GM19467 (cell line): Measurements from ENCODE around the gene CD3E.
A peak's percentile ranks its signal among the peaks of the same experiment; 100 is the strongest.

Experiments used
- ATAC-seq: cut with Tn5 transposase; IDR thresholded peaks from one replicate; pipeline ENCODE4 v1.9.1; 2021; ENCODE audit warnings: mild to moderate bottlenecking, moderate library complexity; ENCODE audit not compliant: unreplicated experiment

CD3E gene

DNA sequence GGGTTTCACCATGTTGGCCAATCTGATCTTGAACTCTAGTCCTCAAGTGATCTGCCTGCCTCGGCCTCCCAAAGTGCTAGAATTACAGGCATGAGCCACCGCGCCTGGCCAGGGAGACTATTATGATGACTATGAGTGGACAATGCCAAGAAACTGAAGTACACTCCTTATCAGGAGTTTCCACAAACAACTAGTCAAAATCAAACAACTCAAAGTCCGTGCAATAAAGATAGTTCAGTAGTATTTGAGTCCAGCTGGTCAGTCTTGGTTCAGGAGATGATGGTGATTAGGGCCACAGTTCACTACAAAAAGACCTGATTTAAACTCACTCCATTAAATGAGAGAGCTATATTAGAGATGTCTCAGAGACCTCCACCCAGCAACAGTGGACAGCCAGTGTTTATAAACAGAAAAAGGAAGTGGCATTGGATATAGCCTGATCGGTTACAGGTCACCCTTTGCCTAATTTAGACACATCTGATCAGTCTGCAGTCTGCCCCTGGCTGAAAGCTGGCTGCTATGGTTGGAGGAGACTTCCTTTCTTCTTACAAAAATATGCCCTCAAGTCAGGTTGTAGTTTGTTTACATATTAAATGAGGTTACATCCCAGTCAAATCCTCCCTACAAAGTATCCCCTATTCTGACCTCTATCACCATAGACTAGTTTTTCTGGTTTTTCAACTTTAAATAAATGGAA is 17.0 kb downstream of the CD3E start:
- ATAC-seq = no peak

DNA sequence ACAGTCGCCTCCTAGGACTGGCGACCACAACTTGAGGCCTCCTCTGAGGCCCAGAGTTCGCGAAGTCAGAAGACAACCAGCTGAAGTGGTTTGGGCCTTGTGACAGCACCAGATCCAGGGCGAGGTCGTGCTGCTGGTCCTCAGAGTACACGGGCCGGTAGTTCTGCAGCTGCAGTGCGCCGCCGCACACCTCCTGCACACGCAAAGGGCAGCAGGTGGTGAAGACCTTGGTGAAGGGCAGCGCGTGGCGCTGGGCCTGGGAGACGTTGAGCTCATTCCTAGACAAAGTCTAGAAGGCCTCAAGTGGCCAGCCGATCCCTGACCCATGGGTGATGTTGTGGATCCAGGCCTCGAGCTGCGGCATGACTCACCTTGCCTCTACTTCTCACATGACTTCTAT is 18.2 kb downstream of the CD3E start:
- ATAC-seq = no peak

DNA sequence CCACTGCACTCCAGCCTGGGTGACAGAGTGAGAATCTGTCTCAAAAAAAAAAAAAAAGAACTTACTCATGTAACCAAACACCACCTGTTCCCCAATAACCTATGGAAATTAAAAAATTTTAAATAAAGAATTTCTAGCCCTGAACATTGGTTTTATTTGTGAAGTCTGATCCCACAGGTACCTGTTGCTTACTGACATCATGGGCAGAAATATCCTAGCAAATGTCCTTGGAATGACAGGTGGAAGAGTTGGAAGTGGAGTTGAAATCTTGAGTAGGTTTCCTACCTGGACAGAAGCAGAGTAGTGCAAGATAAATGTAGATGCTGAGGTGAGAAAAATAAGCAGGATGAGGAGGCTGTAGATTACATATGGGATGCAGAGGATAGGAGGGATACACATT is 20.8 kb downstream of the CD3E start:
- no peak for ATAC-seq

DNA sequence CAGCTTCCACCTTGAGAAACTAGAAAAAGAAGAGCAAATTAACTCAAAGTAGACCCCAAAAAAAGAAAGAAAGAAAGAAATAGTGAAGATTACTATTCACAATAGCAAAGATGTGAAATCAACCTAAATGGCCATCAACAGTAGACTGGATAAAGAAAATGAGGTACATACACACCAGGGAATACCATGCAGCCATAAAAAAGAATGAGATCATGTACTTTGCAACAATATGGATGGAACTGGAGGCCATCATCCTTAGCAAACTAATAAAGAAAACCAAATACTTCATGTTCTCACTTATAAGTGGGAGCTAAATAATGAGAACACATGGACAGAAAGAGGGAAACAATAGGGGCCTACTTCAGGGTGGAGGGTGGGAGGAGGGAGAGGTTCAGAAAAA is 24.2 kb downstream of the CD3E start:
- ATAC-seq = no peak

DNA sequence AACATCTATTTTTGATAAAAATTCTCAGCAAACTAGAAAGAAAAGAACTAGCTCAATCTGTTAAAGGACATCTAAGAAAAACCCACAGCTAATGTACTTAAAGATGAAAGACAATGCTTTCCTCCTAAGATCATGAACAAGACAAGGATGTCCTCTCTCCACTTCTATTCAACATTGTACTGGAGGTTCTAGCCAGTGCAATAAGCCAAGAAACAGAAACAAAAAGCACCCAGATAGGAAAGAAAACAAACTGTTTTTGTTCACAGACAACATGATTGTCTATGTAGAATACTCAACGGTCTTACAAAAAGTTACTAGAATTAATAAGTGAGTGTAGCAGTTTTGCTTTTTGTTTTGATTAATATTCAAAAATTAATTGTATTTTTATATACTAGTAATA is 30.2 kb downstream of the CD3E start:
- ATAC-seq = no peak

DNA sequence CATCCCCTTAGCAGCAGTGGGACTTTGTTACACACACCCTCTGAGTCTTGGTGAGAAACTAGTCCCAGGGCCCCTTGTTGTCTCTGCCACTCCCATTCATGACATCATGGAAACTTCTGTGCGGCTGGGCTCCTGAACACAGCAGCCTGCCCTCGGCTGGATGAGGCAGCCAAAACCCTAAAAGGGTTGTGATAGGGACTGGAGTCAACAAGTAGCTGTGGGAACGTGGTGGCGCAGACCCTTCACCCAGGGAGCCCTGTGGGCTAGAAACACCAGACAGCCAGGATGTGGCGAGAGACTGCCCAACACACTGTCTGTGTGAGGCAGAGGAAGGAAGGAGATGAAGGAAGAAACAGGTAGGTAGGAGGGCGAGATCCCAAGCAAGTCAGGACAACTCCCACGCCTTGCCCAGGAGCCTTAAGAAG is 34.1 kb downstream of the CD3E start:
- no peak for ATAC-seq

DNA sequence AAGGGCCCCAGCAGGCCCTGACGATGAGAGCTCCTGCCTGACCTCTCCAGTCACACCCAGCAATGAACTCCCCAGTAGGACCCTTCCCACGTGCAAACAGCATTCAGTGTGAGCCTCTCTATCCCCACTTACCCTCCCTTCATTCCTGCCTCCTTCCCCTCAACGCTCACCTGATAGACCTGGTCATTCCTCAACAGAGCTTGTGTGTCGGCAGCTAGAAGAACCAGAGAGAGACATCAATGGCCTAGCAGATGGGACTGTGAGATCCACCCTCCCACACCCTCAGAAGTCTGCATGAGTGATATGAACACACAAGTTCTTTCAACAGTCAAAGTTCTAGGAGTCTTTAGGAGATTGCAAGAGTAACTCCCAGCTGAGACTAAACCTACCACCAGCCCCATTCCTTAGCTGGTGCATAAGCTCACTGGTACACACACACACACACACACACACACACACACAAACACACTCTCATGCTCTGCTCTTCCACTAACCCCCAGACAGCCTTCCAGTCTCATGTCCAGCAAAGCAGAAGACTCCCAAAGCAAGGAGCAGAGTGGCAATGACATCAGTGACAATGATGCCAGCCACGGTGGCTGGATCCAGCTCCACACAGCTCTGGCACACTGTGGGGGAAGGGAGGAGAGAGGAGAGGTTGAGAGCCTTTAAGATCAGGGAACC is 34.9 kb downstream of the CD3E start:
- ATAC-seq = no peak

DNA sequence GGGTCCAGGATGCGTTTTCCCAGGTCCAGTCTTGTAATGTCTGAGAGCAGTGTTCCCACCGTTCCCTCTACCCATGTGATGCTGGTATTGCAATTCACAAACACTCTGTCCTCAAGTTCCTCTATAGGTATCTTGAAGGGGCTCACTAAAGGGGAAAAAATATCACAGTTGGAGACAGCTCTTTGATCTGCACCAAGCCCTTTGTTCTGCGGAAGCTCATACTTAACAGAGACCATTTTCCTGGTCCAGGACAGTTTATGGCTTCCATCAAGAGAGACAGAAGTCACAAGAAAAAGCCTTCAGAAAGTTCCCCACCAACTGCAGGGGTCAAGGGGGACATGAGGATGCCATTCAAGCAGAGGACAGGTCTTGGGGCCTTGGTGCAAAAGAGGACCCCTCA is 35.9 kb downstream of the CD3E start:
- ATAC-seq = no peak

DNA sequence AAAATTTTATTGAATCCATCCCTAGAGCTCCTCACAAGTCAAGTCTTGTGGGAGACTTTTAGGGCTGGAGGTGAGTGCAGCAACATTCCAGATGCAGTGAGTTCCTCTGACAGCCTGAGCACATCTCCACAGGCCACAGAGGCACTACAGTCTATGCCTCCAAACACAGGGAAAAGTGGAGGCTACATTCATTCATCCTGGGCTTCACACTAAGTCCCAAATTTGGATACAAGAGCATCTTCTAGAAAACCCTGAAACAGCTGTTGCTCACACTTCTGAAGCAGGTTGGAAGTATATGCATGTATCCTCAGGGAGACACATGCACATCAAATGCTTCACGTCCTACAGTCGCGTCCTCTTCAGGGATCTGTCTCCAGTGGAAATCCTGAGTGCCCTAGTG is 36.7 kb downstream of the CD3E start:
- ATAC-seq = no peak

DNA sequence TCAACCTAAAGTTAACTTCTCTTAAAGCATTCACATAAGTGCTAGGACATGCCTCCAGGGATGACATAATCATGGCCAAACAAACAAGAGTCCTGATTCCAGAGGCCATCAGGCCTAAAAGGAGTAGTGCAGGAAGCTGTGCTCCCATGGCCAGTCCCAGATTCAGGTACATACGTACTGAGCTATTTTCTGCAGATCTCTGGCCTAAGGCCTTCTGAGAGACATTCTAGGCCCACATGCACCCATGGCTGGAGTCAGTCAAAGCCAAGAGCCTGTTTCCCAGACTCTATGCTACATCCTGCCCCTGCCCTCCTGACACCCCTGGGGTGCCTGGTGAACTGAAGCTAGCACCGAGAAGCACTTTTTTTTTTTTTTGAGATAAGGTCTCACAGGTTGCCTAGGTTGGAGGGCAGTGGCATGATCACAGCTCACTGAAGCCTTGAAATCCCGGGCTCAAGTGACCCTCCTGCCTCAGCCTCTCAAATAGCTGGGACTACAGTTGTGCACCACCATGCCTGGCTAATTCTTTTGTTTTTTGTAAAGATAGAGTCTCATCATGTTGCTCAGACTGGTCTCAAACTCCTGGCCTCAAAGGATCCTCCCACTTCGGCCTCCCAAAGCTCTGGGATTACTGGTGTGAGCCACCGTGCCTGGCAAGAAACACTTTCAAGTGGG is 37.4 kb downstream of the CD3E start:
- no peak for ATAC-seq

DNA sequence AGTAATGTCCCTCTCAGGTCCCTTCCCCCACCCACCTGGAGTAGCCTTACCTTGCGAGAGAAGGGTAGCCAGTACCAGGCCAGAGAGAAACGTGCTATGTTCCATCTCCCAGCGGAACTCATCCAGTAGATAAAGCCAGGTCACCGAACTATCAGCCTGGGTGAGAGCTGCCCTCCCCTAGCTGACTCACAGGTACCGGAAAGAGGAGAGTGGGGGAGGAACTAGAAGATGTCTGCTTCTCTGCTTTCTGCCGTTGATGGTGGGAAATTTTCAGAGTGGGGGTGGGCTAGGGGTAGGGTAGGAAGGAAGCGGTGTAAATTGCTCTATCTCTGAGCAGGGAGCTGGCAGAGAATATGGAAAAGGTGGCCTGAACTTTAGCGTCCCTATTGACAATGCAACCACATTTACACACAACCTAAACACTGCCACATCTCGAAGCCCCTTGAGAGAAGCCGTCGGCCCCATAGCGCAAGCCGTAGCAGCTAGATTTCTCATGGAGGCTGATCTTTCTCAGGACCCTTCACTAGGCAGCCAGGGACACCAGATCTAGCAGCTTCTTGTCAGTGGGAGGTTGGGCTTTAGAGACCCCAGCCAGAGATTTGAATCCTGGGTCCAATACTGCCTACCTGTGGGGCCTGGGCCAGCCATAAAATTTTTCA is 38.1 kb downstream of the CD3E start, which contains the start of gene CD3D:
CD3D (minus strand) TSS at position 203 of the 659 bp plus-strand sequence; CDS start at position 105, 98 bp downstream.
- no peak for ATAC-seq

DNA sequence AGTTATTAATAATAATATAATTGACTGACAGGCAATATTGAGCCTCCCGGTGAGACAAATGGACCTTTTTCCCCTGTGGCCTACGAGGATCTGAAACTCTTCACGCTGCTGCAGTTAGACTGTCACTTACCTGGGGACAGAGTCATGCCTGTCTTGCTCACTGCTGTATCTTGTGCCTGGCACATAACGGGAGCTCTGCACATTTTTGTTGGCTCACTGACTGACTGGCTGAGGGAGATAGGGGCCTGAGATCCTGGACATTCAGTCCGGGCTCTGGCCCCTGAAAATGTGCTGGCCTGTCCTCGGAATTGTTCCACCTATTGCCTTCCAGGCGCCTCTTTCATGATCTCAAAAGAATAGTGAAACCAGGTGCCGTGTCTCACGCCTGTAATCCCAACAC is 38.7 kb downstream of the CD3E start:
- ATAC-seq = no peak

DNA sequence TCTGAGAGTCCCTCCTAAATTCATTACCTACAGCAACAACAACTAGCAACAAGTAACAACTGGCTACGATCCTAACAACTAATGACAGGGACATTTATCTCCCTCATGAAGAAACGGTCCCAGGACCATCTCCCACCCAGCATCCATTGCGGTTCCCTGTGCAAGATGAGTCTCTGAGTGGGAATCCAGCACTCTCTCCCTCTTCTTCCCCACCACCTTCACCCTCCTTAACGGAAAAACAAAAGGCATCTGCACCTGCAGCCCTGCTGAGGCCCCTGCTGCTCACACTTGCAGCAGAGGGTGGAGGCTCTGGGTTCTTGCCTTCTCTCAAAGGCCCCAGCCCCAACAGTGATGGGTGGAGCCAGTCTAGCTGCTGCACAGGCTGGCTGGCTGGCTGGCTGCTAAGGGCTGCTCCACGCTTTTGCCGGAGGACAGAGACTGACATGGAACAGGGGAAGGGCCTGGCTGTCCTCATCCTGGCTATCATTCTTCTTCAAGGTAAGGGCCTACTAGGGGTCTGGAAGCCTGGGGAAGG is 39.5 kb downstream of the CD3E start, which contains the start of gene CD3G:
CD3G (plus strand) TSS at position 364 of the 535 bp plus-strand sequence; CDS start at position 444, 80 bp downstream.
- no peak for ATAC-seq

DNA sequence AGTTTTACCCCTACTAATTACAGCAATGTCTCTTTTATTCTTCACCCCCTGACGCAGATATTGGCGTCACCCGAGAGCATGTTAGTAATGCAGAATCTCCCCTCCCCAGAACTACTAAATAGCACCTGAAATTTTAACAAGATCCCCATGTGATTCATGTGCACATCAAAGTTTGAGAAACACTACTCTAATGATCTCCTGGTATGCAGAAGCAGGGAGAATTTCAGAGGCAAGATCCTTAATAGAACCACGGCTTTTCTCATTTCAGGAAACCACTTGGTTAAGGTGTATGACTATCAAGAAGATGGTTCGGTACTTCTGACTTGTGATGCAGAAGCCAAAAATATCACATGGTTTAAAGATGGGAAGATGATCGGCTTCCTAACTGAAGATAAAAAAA is 44.9 kb downstream of the CD3E start:
- no peak for ATAC-seq

DNA sequence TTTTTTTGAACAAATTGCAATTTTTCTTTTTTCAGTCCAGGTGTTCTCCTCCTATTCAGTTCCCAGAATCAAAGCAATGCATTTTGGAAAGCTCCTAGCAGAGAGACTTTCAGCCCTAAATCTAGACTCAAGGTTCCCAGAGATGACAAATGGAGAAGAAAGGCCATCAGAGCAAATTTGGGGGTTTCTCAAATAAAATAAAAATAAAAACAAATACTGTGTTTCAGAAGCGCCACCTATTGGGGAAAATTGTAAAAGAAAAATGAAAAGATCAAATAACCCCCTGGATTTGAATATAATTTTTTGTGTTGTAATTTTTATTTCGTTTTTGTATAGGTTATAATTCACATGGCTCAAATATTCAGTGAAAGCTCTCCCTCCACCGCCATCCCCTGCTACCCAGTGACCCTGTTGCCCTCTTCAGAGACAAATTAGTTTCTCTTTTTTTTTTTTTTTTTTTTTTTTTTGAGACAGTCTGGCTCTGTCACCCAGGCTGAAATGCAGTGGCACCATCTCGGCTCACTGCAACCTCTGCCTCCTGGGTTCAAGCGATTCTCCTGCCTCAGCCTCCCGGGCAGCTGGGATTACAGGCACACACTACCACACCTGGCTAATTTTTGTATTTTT is 48.7 kb downstream of the CD3E start:
- ATAC-seq = no peak

DNA sequence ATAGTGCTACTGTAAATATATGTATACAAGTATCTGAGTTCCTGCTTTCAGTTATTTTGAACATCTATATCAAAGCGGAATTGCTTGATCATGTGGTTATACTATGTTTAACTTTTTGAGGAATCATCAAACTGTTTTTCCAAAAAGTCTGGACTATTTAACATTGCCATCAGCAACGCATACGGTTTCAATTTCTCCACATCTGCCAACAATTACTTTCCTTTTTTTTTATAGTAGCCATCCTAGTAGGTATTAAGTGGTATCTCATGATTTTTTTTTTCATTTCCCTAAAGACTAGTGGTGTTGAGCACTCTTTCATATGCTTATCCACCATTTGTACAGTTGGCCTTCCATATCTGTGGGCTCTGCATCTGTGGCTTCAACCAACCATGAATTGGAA is 53.5 kb downstream of the CD3E start:
- no peak for ATAC-seq

DNA sequence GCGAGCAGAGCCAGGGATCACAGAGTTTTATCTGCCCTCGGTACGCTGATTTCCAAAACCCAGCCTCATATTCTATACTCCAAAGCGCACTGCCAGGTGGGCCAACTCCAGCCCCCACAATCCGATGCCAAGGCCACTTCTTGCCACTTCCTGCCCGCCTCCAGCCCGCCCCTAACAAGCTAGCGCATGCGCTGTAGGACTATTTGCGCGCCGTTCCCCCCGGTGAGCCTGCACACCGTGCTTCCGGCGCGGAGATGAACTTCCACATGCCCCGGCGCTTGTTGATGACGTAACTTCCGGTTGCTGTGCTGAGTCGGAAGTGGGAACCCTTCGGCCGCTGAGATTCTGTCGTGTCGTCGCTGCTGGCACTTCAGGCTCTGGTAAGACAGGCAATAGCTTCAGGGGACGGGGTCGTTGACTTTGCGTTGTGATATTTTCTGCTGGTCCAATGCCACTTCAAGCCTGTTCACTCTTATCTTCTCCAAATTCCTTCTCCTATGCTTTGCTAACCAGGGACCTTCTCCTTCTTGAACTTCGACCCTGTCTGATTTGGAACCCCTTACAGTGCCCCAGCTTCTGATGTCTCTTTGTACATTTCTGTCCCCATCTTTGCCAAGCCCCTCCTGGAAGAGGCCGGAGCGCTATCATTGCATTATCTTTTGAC is 54.9 kb downstream of the CD3E start, which contains the start of gene UBE4A:
UBE4A (plus strand) TSS at position 306 of the 664 bp plus-strand sequence. CDS start 5,481 bp downstream, outside the sequence.
- peak; percentile 85 for ATAC-seq

DNA sequence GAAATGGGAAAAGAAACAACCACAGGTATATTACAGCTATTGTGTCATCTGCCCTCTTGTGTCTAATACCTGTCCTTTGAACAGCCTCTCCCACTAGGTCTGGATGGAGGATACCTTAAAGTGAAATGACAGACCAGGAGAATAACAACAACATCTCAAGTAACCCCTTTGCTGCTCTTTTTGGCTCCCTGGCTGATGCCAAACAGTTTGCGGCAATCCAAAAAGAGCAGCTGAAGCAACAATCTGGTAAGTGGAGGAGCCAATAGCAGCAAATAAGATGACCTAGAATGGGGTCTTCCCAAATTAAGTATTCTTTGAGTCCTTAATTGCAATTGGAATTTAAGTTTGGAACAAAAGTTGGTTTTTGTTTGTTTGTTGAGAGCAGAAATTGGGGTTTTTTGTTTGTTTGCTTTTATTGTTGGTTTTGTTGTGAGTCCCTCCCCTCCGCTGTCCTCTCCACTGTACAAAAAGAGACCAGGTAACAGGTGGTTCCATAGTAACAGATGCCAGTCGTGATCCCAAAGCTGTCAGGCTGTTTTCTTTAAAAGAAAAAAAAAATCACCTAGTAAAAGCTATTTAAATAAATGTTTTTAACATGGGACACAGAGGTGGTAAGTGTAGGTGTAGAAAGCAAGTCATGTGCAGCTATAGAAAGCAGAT is 60.6 kb downstream of the CD3E start:
- ATAC-seq = no peak
